Activated T-helper 17 cell treated with anti-CD3 and anti-CD28 coated beads, Interleukin-2, amount 50 U/mL, for 72 hours (primary cell): ENCODE results near the gene SPRYD7. TPM values are rescaled to one million over a fixed set of nuclear protein-coding genes. Genes with fewer than 3 reads are reported as not detected.

Source experiments
- total RNA-seq, 2 donors: library from RNA; stranded (reverse); gene quantifications; one replicate each; pipeline ENCODE4 v1.2.3, GENCODE V29; 2022

The SPRYD7 gene
- total RNA-seq, 2 donors from 2014 or later: 3.6 to 5.3 TPM

Other genes starting within 250 kb of the SPRYD7 start
- gene EBPL, start 244.9 kb downstream of the SPRYD7 start, total RNA-seq: 10 to 100 TPM; 24.0 to 53.5 TPM
- gene KPNA3, start 143.7 kb downstream of the SPRYD7 start, total RNA-seq: 10 to 100 TPM; 20.3 to 49.5 TPM
- gene TRIM13, start 60.7 kb upstream of the SPRYD7 start, total RNA-seq: 10 to 100 TPM; 13.5 to 14.8 TPM
- under 1 TPM; 0.19 to 0.45 TPM for gene KCNRG, start 79.1 kb upstream of the SPRYD7 start, total RNA-seq